VCaP (cell line): ENCODE measurements around the gene SERPING1.

Experiments used
- H3K27ac ChIP-seq: fragments of 450-650 bp; 2 replicates; pipeline ENCODE4 v1.5.1; 2017
- TF ChIP-seq, protein P1 (sequence below): fragments of 450-650 bp; conservative IDR thresholded peaks from 2 replicates; pipeline ENCODE4 v1.5.1; 2017; ENCODE audit warnings: mild to moderate bottlenecking, moderate library complexity

SERPING1 gene

DNA sequence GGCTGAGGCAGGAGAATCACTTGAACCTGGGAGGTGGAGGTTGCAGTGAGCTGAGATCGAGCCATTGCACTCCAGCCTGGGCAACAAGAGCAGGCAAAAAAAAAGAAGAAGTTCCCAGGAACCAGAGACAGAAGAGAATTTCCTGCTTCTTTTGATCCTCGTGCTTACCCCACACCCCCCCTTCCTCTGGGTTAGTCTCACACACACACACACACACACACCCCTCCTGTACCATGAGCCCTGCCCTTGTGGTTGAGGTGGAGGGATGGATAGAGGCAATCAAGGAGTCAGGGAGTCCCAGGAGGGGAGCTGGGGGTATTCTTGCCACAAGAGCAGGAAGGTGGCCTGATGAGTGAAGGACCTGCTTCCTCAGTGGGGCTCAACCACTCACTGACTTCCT, 25.9 kb upstream of the SERPING1 start:
- TF ChIP-seq, protein P1, sequence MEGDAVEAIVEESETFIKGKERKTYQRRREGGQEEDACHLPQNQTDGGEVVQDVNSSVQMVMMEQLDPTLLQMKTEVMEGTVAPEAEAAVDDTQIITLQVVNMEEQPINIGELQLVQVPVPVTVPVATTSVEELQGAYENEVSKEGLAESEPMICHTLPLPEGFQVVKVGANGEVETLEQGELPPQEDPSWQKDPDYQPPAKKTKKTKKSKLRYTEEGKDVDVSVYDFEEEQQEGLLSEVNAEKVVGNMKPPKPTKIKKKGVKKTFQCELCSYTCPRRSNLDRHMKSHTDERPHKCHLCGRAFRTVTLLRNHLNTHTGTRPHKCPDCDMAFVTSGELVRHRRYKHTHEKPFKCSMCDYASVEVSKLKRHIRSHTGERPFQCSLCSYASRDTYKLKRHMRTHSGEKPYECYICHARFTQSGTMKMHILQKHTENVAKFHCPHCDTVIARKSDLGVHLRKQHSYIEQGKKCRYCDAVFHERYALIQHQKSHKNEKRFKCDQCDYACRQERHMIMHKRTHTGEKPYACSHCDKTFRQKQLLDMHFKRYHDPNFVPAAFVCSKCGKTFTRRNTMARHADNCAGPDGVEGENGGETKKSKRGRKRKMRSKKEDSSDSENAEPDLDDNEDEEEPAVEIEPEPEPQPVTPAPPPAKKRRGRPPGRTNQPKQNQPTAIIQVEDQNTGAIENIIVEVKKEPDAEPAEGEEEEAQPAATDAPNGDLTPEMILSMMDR, result no peak
- no peak overlapping the region for H3K27ac ChIP-seq

DNA sequence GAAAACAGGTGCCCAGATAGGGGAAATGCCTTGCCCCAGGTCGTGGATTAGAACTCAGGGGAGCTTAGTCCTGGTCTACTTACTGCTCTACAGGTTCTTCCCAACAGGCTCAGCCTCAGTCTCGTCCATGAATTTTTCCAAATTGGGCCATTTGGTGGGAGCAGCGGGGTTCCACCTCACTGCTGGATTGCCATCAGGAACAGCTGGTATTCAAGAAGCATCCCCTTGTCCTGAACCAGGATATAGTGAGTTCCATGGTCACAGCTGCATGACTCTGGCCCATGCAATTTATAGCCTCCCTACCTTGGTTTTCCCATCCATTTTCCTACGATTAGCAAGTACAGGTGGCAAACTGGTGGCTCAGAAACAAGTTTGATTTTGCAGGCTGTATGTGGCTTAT, 23.4 kb upstream of the SERPING1 start:
- TF ChIP-seq, protein P1, result no peak

DNA sequence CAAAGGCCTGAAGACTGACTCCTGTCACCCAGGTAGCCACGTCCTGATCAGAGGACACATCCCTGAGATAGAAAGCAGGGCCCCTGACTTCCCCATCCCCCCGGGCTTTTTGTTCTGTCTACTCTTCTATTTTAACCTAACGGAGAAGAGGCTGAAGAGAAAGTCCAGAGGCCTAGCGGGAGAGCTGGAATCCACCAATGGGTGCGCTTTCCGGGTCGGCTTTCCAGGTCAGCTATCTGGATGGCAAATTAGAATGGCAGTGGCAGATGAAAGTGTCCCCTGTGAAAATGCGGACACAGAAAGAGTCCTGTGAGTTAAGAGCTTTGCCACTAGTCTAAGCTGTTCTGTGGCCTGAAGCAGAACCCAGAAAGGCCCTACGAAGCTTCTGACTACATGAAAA, 13.1 kb upstream of the SERPING1 start:
- no peak overlapping the region for H3K27ac ChIP-seq

More for the DNA sequence above, 23.4 kb upstream of the SERPING1 start:
- no peak overlapping the region for H3K27ac ChIP-seq

GRCh38 chr11:57585301-57585700, 12.2 kb upstream of the SERPING1 start:
- no peak overlapping the region for H3K27ac ChIP-seq

More for the DNA sequence above, 13.1 kb upstream of the SERPING1 start:
- TF ChIP-seq, protein P1, result no peak

DNA sequence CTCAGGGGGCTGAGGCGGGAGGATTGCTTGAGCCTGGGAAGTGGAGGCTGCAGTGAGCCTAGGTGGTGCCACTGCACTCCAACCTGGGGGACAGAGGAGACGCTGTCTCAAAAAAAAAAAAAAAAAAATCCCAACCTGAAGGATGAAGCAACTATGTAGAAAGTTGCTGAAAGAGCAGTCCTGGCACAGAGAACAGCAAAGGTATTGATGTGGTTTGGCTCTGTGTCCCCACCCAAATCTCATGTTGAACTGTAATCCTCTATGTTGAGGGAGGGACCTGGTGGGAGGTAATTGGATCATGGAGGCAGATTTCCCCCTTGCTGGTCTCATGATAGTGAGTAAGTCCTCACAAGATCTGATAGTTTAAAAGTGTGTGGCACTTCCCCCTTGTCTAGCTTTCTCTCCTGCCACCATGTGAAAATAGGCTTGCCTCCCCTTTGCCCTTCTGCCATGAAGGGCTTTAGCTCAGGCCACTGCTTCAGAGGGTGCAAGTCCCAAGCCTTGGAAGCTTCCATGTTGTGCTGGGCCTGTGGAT, 10.7 kb upstream of the SERPING1 start:
- H3K27ac ChIP-seq, result no peak overlapping the region
- TF ChIP-seq, protein P1, result no peak

More at GRCh38 chr11:57585301-57585700, 12.2 kb upstream of the SERPING1 start:
- TF ChIP-seq, protein P1, result no peak

GRCh38 chr11:57588046-57588710, 9.3 kb upstream of the SERPING1 start:
- H3K27ac ChIP-seq, result no peak overlapping the region
- TF ChIP-seq, protein P1, result no peak

- TF ChIP-seq, protein P1, result no peak
- H3K27ac ChIP-seq, result no peak overlapping the region
These were observed 1.1 kb upstream of the SERPING1 start for GRCh38 chr11:57596266-57596885.
